PFSK-1 (cell line): Measurements from ENCODE around the gene CCDC77.

Source experiments
- FOXP2 ChIP-seq: optimal IDR thresholded peaks from 2 replicates; pipeline ENCODE3; 2011; ENCODE audit warnings: borderline replicate concordance, control low read depth, inconsistent platforms; ENCODE audit not compliant: insufficient read depth; ENCODE audit errors: extremely low read length, extremely low read depth
- POLR2AphosphoS5 ChIP-seq: IDR thresholded peaks from 2 replicates; pipeline ENCODE4 v1.6.1; 2012; ENCODE audit warnings: low read depth, mild to moderate bottlenecking, control low read depth, low read length, moderate library complexity
- SIN3A ChIP-seq: IDR thresholded peaks from 2 replicates; pipeline ENCODE4 v1.6.1; 2012; ENCODE audit warnings: mild to moderate bottlenecking, low read length, moderate library complexity, borderline replicate concordance; ENCODE audit not compliant: insufficient read depth
- TAF1 ChIP-seq: IDR thresholded peaks from 2 replicates; pipeline ENCODE4 v1.6.1; 2012; ENCODE audit warnings: low read length, control low read depth, borderline replicate concordance; ENCODE audit not compliant: insufficient read depth
- TF ChIP-seq, protein P1 (sequence below), 2 experiments: IDR thresholded peaks; 2 replicates each; pipeline versions ENCODE4 v1.6.1 to v1.8.0; 2011 to 2012; ENCODE audit warnings: low read depth in 2 of 2, low read length in 2 of 2, control low read depth in 1 of 2, inconsistent platforms in 1 of 2, mild to moderate bottlenecking in 1 of 2, moderate library complexity in 1 of 2; ENCODE audit not compliant: insufficient read depth in 1 of 2

CCDC77 gene

GRCh38 chr12:452667-453210 is 51.3 kb downstream of the CCDC77 start:
- TF ChIP-seq POLR2AphosphoS5 (no peak), TAF1 (no peak), FOXP2 (no peak), SIN3A (no peak)
- TF ChIP-seq, protein P1, sequence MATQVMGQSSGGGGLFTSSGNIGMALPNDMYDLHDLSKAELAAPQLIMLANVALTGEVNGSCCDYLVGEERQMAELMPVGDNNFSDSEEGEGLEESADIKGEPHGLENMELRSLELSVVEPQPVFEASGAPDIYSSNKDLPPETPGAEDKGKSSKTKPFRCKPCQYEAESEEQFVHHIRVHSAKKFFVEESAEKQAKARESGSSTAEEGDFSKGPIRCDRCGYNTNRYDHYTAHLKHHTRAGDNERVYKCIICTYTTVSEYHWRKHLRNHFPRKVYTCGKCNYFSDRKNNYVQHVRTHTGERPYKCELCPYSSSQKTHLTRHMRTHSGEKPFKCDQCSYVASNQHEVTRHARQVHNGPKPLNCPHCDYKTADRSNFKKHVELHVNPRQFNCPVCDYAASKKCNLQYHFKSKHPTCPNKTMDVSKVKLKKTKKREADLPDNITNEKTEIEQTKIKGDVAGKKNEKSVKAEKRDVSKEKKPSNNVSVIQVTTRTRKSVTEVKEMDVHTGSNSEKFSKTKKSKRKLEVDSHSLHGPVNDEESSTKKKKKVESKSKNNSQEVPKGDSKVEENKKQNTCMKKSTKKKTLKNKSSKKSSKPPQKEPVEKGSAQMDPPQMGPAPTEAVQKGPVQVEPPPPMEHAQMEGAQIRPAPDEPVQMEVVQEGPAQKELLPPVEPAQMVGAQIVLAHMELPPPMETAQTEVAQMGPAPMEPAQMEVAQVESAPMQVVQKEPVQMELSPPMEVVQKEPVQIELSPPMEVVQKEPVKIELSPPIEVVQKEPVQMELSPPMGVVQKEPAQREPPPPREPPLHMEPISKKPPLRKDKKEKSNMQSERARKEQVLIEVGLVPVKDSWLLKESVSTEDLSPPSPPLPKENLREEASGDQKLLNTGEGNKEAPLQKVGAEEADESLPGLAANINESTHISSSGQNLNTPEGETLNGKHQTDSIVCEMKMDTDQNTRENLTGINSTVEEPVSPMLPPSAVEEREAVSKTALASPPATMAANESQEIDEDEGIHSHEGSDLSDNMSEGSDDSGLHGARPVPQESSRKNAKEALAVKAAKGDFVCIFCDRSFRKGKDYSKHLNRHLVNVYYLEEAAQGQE (IDR thresholded peaks at IDR 0.05; ENCODE audit: insufficient read depth in 1 of 2, low read depth in 2 of 2, low read length in 2 of 2), result no peak

DNA sequence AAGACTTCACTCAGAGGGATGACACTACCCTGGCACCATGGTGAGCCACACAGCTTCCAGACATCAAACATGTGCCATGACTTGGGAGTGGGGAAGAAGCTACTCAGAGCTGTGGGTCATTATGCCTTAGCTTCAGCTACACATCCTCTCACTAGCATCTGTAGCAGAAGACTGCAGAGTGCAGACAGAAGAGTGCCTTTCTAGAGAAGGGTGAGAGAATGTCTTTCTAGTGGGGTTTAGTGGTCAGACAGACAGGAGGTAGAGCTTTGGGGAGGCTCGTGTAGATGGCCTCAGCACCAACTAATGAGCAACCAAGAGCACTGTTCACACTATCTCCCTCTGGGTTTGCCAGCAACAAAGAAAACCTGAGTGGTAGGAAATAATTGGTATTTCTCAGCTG is 53.4 kb downstream of the CCDC77 start:
- TF ChIP-seq FOXP2, result no peak
- TF ChIP-seq TAF1, result no peak
- TF ChIP-seq, protein P1 (IDR thresholded peaks at IDR 0.05; ENCODE audit: insufficient read depth in 1 of 2, low read depth in 2 of 2, low read length in 2 of 2), result no peak
- no peak for TF ChIP-seq POLR2AphosphoS5
- TF ChIP-seq SIN3A, result no peak

GRCh38 chr12:455821-456220 is 54.4 kb downstream of the CCDC77 start:
- no peak for TF ChIP-seq FOXP2

DNA sequence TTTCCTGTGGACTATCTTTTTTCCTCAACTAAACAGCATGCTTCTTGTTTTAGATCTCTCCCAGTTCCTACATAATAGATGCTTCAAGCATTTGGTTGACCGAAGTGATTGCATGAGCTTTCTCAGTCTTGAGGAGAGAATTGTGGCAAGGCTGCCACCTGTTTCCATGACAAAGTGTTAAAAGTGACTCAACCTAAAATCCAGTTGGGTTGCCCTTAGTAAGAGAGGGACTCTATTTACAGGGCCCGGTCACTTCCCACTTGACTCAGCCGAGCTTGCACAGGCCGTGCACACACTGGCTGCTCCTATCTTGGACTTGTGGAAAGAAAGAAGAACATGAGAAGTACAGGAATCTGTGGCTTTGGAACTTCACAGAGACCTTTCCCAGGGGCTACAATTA is 56.2 kb downstream of the CCDC77 start:
- TF ChIP-seq POLR2AphosphoS5 (no peak), TAF1 (no peak), FOXP2 (no peak), SIN3A (no peak)
- TF ChIP-seq, protein P1 (IDR thresholded peaks at IDR 0.05; ENCODE audit: insufficient read depth in 1 of 2, low read depth in 2 of 2, low read length in 2 of 2), result no peak

- no peak for TF ChIP-seq SIN3A
- TF ChIP-seq FOXP2, result no peak
- no peak for TF ChIP-seq TAF1
- TF ChIP-seq, protein P1 (IDR thresholded peaks at IDR 0.05; ENCODE audit: insufficient read depth in 1 of 2, low read depth in 2 of 2, low read length in 2 of 2), result no peak
- TF ChIP-seq POLR2AphosphoS5, result no peak
Observed at GRCh38 chr12:459050-459429, 57.6 kb downstream of the CCDC77 start.
